Parathyroid adenoma (tissue), 2 donors: ENCODE results near the gene ISL1.

Source experiments
- H2AFZ ChIP-seq: fragments of 300-600 bp; sonication (generic); one replicate; pipeline ENCODE4 v1.7.0; 2017; ENCODE audit warnings: antibody characterized with exemption, mild to moderate bottlenecking
- H3K27ac ChIP-seq: fragments of 300-600 bp; sonication (generic); one replicate; pipeline ENCODE4 v1.7.0; 2017
- H3K27me3 ChIP-seq: fragments of 300-600 bp; sonication (generic); one replicate; pipeline ENCODE4 v1.7.0; 2017; ENCODE audit warnings: low read length; ENCODE audit not compliant: control insufficient read depth, insufficient read depth
- H3K36me3 ChIP-seq: fragments of 300-600 bp; sonication (generic); one replicate; pipeline ENCODE4 v1.7.0; 2017; ENCODE audit warnings: low read length; ENCODE audit not compliant: control insufficient read depth, insufficient read depth
- H3K4me1 ChIP-seq: fragments of 300-600 bp; sonication (generic); one replicate; pipeline ENCODE4 v1.7.0; 2017; ENCODE audit warnings: control low read depth
- H3K4me2 ChIP-seq: fragments of 300-600 bp; sonication (generic); one replicate; pipeline ENCODE4 v1.7.0; 2017; ENCODE audit warnings: low read length
- H3K4me3 ChIP-seq: fragments of 300-600 bp; sonication (generic); one replicate; pipeline ENCODE4 v1.7.0; 2017; ENCODE audit warnings: low read depth, low read length
- H3K79me2 ChIP-seq: fragments of 300-600 bp; sonication (generic); one replicate; pipeline ENCODE4 v1.7.0; 2017; ENCODE audit warnings: control low read depth
- H3K9ac ChIP-seq: fragments of 300-600 bp; sonication (generic); one replicate; pipeline ENCODE4 v1.7.0; 2017; ENCODE audit warnings: mild to moderate bottlenecking
- H3K9me3 ChIP-seq: fragments of 300-600 bp; sonication (generic); one replicate; pipeline ENCODE4 v1.7.0; 2017; ENCODE audit warnings: low read length; ENCODE audit not compliant: control insufficient read depth
- CTCF ChIP-seq: fragments of 300-600 bp; sonication (generic); IDR thresholded peaks from one replicate; pipeline ENCODE4 v1.7.0; 2017; ENCODE audit warnings: antibody characterized with exemption, mild to moderate bottlenecking
- donor health status: primary hyperparathyroidism.

The ISL1 gene

GRCh38 chr5:51395245-51395644 lies 12.0 kb downstream of the ISL1 start:
- Histone ChIP-seq H3K27me3 (peaks cover 7% of the 10 kb centered on the region), H3K9ac (no peak overlapping the region), H3K27ac (no peak overlapping the region), H2AFZ (no peak overlapping the region), H3K9me3 (no peaks in the 10 kb centered on the region), H3K4me3 (no peak overlapping the region), H3K4me2 (no peak overlapping the region), H3K79me2 (no peaks in the 10 kb centered on the region), H3K36me3 (no peaks in the 10 kb centered on the region), H3K4me1 (no peaks in the 10 kb centered on the region)
- TF ChIP-seq CTCF, result no peak

- no peak overlapping the region for H2AFZ ChIP-seq
- H3K4me3 ChIP-seq, result no peak overlapping the region
- no peak overlapping the region for H3K4me2 ChIP-seq
- no peak overlapping the region for H3K9ac ChIP-seq
- H3K79me2 ChIP-seq, result no peaks in the 10 kb centered on the region
- no peaks in the 10 kb centered on the region for H3K4me1 ChIP-seq
- H3K27ac ChIP-seq, result no peak overlapping the region
- no peaks in the 10 kb centered on the region for H3K36me3 ChIP-seq
- no peaks in the 10 kb centered on the region for H3K9me3 ChIP-seq
- H3K27me3 ChIP-seq, result peaks cover 7% of the 10 kb centered on the region
- no peak for TF ChIP-seq CTCF
These were observed 12.6 kb downstream of the ISL1 start for GRCh38 chr5:51395666-51396356.

GRCh38 chr5:51396797-51397196 lies 13.5 kb downstream of the ISL1 start:
- no peak overlapping the region for H3K4me3 ChIP-seq
- H2AFZ ChIP-seq, result no peak overlapping the region
- H3K27me3 ChIP-seq, result peaks cover 7% of the 10 kb centered on the region

GRCh38 chr5:51397996-51398395 lies 14.7 kb downstream of the ISL1 start:
- TF ChIP-seq CTCF, result no peak
- Histone ChIP-seq H3K4me2 (no peak overlapping the region), H3K9me3 (no peaks in the 10 kb centered on the region), H3K9ac (no peak overlapping the region), H3K4me3 (no peak overlapping the region), H3K4me1 (no peaks in the 10 kb centered on the region), H3K79me2 (no peaks in the 10 kb centered on the region), H3K36me3 (no peaks in the 10 kb centered on the region), H2AFZ (no peak overlapping the region), H3K27ac (no peak overlapping the region), H3K27me3 (peaks cover 7% of the 10 kb centered on the region)

More at GRCh38 chr5:51396797-51397196, 13.5 kb downstream of the ISL1 start:
- no peaks in the 10 kb centered on the region for H3K36me3 ChIP-seq
- no peak overlapping the region for H3K9ac ChIP-seq
- H3K9me3 ChIP-seq, result no peaks in the 10 kb centered on the region
- H3K27ac ChIP-seq, result no peak overlapping the region
- no peaks in the 10 kb centered on the region for H3K79me2 ChIP-seq
- no peak overlapping the region for H3K4me2 ChIP-seq
- TF ChIP-seq CTCF, result no peak
- H3K4me1 ChIP-seq, result no peaks in the 10 kb centered on the region
